Activated CD8-positive, alpha-beta memory T cell treated with anti-CD3 and anti-CD28 coated beads for 48 hours (primary cell): ENCODE results near the gene ASCL4.

Source experiments
- DNase-seq, 3 experiments: peaks; one replicate each; pipeline ENCODE4 v3.0.0-alpha.2; 2020; ENCODE audit warnings: low read depth in 2 of 3, low spot score in 2 of 3

The ASCL4 gene

DNA sequence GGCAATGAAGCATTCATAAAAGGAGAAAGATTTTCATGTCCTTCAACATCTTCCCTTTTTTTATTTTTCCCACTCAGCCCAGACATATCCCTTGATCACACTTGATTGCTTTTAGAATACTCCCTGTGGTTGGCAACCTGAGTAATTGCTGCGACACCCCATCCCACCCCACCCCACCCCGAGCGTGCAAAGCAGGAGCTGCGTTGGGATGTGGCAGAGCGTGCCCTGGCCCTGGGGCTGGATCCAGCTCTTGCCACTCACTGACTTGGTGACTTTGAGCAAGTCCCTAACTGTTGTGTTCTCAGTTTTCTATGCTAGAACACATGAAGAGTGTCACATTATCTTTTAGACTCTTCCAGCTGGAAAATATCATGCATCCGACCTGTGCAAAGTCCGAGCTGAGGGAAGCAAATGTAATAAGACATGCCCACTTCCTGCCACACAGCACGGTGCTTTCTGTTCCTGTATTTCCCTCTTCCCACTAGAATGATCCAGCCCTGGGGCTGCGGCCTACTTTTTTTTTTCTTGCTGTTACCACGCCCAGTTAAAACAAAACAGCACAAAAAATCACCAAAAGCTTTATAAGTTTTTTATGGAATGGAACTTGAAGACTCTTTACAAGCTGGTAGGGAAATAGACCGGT is 4.0 kb downstream of the ASCL4 start:
- no peak for DNase-seq

DNA sequence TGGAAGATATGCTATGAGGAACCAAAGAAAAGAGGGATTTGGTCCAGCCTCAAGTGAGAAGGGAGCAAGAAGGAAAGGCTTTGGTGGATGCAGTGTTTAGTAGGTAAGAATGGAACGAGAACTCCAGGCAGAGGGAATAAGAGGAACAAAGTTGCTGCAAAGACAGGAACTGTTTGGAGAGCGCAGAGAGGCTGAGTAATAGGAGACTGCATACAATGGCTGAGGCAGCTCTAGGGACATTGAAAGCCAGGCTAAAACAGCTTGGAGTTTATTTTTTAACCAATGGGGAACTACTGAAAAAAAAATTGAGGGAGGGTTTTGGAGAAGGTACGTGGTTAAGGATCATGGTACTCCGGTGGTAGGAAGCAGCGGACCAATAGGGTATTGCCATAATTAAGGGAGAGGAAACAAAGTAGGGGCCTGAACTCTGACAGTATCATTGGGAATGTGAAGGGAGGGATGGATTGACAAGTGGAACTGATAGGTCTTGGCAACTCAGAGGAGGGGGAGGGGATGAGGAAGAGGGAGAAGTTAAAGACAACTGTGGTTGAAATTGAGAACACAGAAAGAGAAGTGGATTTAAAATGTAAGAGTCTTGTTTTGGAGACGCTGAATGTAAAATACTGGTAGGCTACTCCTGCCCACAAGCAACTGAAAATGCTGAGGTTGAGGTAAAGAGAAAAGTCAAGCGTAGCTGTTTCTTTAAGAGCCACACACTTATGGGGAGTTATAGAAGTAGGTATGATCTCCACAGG is 4.8 kb downstream of the ASCL4 start:
- DNase-seq: no peak

DNA sequence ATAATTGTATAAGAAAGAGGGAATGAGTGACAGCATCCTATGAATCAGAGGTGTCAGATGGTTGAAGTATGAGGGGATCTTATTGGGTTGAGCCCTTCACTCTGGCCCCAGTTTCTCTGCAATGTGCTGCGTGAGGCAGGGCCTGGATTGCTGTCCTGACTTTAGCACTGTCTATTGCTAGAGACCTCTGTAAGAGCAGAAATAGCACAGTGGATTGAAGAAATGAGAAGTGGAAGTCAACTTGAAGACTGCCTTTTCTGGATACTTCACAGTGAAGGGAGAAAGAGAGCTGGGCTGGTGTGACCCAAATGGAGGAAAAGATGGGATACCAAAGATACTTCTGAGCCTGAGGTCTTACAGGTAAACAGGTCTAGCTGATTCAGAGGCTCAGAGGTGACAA is 5.8 kb downstream of the ASCL4 start:
- DNase-seq: no peak

DNA sequence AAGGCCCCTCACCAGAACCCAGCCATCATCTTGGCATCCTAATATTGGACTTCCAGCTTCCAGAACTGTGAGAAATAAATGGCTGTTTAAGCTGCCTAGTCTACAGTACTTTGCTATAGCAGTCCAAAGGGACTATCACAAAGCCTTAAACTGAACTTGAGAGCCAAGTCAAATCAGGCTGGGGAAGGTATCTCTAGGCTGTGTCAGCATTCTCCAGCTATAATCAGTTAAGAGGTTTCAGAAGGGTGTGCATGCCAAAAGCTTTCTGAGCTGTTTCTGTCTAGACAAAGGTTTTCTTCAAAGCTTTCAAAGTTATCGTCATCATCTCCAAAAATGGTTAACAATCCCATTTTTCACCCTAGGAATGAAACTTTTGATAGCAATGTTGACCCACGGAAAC is 7.6 kb downstream of the ASCL4 start:
- DNase-seq: no peak

DNA sequence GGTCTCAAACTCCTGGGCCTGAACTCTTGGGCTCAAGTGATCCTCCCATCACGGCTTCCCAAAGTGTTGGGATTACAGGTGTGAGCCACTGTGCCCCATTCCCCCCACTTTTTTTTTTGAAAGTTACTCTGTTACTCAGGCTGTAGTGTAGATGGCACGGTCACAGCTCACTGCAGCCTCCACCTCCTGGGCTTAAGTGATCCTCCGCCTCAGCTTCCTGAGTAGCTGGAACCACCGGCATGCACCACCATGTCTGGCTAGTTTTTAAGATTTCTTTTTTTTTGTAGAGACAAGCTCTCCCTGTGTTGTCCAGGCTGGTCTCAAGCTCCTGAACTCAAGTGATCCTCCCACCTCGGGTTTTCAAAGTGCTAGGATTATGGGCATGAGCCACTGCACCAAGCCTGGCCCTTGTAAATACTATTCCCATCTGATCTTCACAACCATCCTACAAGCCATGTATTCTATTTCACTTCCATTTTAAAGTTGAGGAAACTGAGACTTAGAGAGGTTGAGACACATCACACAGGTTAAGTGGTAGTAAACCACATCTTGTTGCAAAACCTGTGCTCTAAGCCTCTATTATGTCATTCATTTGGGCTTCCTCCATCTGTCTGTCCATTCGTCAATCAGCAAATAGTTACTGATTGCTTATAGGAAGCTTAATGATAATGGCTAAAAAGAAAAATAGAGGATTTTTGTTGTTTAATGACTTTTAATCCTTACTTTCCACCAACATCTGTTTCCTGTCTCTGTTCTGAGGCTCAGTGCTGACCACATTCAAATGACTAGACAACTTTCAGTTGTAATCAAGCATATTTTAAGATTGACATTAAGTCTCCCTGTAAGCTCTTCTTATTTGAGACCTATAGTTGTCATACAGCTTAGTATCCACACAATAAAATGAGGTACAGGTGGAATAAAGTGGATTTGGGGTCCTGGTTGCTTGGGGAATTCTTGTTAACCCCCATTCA is 9.2 kb downstream of the ASCL4 start:
- no peak for DNase-seq

DNA sequence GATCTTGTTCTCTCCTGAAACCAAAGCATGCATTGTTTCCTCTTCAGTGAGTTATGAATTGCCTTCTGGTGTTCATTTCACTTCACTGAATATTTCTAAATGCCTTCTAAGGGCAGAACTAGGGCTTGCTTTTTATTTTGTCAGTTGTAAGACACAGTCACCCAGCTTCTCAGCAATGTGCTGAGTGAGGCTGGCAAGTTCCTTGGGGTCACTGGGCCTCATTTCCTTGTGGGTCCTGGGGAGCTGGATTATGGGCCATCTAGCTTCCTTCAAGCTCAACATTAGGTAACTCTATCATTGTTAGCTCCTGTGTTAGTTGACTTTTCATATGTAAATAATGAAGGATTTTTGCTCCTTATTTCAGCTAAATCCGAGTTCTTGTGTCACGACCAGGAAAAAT is 13.8 kb downstream of the ASCL4 start:
- DNase-seq: no peak

DNA sequence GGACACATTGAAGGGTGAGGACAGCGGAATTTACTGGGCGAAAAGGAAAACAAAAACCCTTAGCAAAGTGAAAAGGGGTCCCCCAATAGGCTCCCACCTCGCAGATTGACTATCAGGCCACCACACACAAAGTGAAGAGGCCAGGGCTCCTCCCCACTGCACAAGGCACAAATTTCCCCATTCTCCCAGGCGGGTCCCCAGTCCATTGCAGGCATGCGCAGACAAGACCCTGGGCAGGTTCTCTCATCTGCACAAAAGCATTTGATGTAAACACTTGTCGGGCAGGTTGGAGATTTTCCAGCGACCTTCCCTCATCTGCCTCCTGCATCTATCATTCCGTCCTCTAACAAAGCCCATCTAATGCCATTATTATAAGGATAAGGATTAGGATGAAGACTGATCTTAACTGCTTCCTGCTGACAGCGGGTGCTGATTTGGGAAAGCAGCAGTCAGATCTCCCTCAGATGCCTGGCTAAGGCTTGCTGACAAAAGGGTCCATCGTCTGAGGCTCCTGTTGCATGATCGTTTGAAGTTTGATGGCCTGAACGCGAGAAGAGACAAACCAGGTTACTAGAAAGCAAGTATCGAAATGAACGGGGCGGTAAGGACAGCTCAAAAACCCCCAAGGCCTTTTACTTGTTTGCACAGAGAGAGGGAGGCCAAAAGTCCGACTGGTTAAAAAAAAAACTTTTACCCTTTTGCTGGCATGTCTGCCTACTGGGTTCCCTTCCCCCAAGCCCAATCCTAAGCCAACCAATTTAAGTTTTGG is 14.4 kb downstream of the ASCL4 start:
- DNase-seq: no peak

DNA sequence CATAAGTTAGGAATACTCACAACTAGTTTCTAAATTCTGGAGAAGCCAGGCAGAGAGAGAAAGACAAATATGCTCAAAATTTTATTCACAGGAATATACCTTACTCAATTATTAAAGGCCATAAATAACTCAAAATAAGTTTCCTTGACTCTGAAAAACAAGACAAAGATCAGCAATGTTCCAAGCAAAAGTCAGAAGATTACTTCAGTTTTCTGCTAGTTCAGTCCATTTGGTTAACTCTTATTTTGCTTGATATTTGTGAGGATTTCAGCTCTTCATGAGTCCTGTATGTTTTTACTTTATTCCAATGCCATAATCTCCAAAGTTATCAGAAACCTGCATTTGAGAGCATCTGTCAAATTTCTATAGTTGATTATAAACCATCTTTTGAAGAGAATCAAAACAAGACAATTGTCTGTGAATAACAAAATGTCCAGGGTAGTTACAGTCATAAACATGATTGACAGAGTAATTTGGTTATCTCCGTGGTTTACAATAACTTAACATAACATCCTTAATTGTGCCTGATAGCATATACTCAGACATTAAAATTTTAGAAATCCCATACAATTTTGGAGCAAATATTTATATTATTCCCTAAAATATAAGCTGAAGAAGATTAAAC is 17.1 kb downstream of the ASCL4 start:
- no peak for DNase-seq

DNA sequence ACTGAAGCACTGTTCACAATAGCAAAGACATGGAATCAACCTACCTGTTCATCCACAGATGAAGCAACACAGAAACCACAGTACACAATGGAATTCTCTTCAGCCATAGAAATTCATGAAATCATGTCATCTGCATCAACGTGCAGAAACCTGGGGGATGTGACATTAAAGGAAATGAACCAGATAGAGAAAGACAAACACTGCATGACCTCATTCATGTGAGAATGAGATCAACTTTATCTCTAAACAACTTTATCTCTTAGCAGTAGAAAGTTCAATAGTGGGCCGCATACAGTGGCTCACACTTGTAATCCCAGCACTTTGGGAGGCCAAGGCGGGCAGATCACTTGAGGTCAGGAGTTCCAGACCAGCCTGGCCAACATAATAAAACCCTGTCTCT is 19.9 kb downstream of the ASCL4 start:
- DNase-seq: no peak

DNA sequence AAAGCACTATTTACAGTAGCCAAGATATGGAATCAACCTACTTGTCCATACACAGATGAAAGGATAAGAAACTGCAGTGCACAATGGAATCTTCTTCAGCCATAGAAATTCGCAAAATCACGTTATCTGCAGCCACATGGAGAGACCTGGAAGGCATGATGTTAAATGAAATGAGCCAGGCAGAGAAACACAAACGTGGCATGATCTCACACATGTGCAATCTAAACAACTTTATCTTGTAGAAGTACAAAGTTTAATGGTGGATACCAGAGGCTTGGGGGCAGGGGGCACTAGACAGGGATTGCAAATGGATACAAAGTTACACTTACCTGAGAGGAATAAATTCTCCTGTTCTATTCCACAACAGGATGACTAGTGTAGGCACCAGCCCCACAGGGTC is 24.1 kb downstream of the ASCL4 start:
- DNase-seq: no peak

DNA sequence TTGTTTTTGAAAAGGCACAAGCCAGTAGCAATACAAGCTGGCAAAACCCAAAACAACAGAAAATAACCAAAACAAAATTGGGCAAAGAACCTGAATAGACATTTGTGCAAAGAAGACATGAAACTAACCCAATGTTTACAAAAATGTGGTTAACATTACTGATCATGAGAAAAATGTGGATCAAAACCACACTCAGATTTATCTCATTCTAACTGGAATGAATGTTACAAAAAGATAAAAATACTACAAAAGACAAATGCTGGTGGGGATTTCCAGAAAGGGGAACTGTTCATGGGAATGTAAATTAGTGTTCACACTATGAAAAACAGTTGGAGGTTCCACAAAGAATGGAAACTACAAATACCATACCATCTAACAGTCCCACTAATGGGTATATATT is 26.6 kb downstream of the ASCL4 start:
- no peak for DNase-seq

DNA sequence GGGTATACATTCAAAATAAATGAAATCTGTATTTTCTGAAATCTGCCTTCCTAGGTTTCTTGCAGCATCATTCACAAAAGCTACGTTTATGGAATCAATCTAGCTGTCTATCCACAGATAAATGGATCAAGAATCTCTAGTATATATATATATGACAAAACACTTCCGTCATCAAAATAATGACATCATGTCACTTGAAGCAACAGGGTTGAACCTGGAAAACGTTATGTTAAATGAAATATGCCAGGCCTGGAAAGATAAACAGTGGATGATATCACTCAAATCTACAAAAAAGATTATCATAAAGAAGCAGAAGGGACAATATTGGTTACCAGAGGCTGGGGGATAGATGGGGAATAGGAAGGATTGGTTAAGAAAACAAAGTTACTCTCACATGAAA is 28.6 kb downstream of the ASCL4 start:
- no peak for DNase-seq

DNA sequence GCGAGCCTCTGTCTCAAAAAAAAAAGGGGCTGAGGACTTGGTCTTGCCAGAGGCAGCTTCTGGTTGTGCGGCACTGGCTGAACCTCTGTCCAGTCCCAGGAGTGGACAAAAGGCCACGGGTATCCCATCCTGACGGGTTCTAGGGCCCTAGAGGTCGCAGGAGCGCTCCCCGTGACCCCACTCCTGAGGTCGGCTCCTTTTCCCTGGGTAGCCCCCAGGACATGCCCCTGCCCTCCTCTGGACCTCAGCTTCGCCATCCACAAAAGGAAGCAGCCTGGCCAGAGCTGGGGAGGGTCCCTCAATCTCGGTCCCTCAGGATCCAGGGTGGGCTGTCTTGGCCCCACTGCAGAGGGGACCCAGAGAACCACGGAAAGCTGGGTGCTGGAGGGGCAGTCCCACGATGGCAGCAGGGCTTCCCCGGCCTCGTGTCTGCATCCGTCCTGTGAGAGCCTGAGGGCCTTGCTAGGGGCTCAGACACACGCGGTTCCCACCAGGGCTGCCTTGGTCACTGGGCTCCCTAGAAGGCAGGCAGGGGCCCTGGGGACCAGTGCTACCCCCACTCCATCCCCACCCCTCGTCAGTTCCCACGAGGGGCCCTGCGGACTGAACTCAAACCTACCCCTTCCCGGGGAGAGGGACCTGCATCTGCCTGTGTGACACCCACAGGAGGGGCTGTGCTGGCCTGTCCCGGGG is 31.1 kb downstream of the ASCL4 start:
- no peak for DNase-seq

DNA sequence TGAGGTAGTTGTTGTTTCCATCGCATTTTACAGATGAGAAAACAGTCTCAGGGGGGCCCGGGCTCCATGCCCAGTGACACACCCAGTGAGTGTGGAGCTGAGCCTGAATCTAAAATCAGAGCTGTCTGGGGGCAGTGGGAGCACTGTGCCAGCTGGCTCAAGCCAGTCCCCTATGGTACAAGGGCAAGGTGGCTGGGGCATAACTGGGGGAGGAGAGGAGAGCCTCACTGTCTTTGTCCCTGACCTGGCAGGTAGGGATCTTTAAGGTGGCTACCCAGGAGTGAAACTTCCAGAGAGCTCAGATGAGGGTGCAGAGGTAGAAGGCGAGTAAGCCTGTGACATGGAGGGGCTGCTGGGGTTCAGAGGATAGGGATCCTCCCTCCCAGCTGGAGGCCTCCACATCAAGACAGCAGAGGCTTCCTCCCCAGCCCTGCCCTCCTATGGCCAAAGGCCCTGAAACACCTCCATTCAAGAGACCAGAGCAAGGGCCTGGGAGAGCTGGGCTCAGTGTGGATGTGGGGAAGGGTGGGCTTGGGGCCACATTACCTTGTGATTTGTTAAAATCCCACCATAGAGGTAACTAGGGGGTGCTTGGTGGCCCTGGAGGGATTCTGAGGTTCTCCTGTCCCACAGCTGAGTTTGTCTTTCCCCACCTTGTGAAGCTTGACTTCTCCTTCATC is 33.1 kb downstream of the ASCL4 start:
- DNase-seq: no peak

DNA sequence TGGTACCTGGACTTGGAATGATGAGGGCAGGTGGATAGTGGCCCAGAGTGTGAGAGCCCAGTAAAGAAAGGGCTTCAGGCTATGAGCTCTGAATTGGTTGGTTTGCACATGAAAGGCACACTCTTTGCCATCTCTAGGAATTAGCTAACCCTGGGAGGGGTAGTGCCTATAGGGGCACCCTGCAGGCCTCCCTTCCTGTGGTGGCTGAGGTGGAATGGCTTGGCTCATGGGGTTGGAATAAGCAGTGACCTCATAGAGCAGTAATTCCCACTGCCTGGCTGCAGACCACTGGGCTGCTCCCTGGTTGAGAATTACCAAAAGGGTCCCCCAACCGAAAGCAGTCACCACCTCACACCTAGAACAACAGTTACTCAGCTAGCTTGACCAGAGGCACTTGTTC is 42.7 kb downstream of the ASCL4 start:
- no peak for DNase-seq

DNA sequence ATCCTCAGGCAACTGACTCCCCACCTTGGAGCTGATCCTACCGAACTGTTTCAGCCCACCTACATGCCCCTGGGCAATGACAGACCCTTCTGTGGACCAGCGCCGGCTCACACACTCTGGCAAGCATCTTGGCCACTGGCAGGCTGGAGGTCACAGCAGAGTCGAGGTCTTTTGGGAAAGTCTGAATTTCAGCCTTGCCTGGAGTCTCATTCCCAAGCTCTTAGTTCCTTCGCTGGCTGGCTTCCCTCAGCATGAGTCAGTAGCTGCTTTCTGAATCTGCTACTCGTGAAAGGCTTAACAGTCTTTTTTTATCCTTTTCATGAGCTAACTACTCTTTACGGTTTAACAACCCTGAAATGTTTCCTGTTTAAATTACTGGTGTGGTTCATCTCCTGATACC is 44.5 kb downstream of the ASCL4 start:
- DNase-seq: no peak

DNA sequence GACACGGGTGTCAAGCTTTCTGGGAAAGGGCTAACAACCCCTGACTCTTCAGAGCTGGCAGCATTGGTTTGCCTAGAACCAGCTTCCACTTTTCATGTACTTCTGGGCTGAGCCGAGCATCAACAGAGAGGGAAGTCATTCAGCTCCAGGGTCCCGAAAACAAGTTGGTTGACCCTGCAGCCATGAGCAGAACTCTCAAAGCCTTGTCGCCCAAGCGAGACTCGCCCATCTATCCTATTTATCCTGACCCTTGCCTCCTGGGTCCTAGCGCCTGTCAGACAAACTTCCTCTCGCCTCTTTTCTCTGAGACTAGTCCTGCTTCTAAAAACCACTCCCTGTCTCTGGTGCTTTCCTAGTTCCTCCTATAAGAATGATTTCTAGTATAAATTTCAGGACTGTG is 47.9 kb downstream of the ASCL4 start:
- DNase-seq: no peak
